GM12872 (cell line): ENCODE measurements around the gene ARL3.

Source experiments
- CTCF ChIP-seq: IDR thresholded peaks from 3 replicates; pipeline ENCODE4 v1.5.1; 2011; ENCODE audit warnings: low read depth, mild to moderate bottlenecking, low read length, moderate library complexity; ENCODE audit not compliant: insufficient read depth

ARL3 gene

GRCh38 chr10:102678068-102678400 is 36.2 kb downstream of the ARL3 start:
- no peak for TF ChIP-seq CTCF

GRCh38 chr10:102677331-102678067 is 36.7 kb downstream of the ARL3 start:
- no peak for TF ChIP-seq CTCF

- no peak for TF ChIP-seq CTCF
Observed at GRCh38 chr10:102676534-102677315, 37.5 kb downstream of the ARL3 start.

GRCh38 chr10:102675666-102676533 is 38.3 kb downstream of the ARL3 start:
- TF ChIP-seq CTCF: no peak

- no peak for TF ChIP-seq CTCF
Observed at GRCh38 chr10:102675011-102675665, 39.1 kb downstream of the ARL3 start.

- no peak for TF ChIP-seq CTCF
Observed at GRCh38 chr10:102674566-102674965, 39.6 kb downstream of the ARL3 start.
